OCI-LY7 (cell line): Measurements from ENCODE around the gene BOK. TPM values are rescaled to one million over a fixed set of nuclear protein-coding genes. Genes with fewer than 3 reads are reported as not detected.

Experiments
- BruUV-seq: library from RNA; stranded (reverse); fragments of 400-500 nt; replicated peaks from 2 replicates; lab custom pipeline; 2021; lab: Mats Ljungman, UMichigan
- CTCF ChIA-PET: fragments of 300-600 bp; sonication (Branson Sonifier 250); formaldehyde crosslinking; loops from one replicate; lab custom pipeline; 2022; ENCODE audit warnings: antibody characterized with exemption; ENCODE audit not compliant: unreplicated experiment; lab: Charles Lee
- POLR2A ChIA-PET: fragments of 300-600 bp; sonication (Branson Sonifier 250); formaldehyde crosslinking; loops from one replicate; lab custom pipeline; 2022; ENCODE audit warnings: antibody characterized with exemption; lab: Charles Lee
- DNase-seq: peaks from one replicate; pipeline ENCODE4 v3.0.0-alpha.2; 2015; ENCODE audit warnings: low spot score
- H2AFZ ChIP-seq: fragments of 200-600 bp; sonication (generic), shearing (Covaris generic); 2 replicates; pipeline ENCODE4 v1.6.1; 2014; ENCODE audit warnings: mild to moderate bottlenecking, antibody characterized with exemption, low read length, moderate library complexity
- H3K27ac ChIP-seq: fragments of 200-600 bp; sonication (generic); 2 replicates; pipeline ENCODE4 v1.5.1; 2014; ENCODE audit warnings: mixed run types, low read depth, mild to moderate bottlenecking, moderate library complexity, low read length, inconsistent platforms; ENCODE audit not compliant: poor library complexity, severe bottlenecking
- H3K36me3 ChIP-seq: fragments of 200-600 bp; sonication (generic); 2 replicates; pipeline ENCODE4 v1.6.1; 2014; ENCODE audit warnings: mild to moderate bottlenecking, antibody characterized with exemption, low read length, moderate library complexity, mixed read lengths; ENCODE audit not compliant: insufficient read depth
- H3K4me1 ChIP-seq: fragments of 200-600 bp; sonication (generic); 2 replicates; pipeline ENCODE4 v1.5.1; 2014; ENCODE audit warnings: mild to moderate bottlenecking, low read length; ENCODE audit not compliant: insufficient read depth, poor library complexity, severe bottlenecking
- H3K4me2 ChIP-seq: fragments of 200-600 bp; sonication (generic); 2 replicates; pipeline ENCODE4 v1.6.1; 2014; ENCODE audit warnings: mild to moderate bottlenecking, low read length
- H3K4me3 ChIP-seq: fragments of 200-600 bp; sonication (generic); 2 replicates; pipeline ENCODE4 v1.5.1; 2014; ENCODE audit warnings: mild to moderate bottlenecking, low read depth, low read length; ENCODE audit not compliant: poor library complexity, severe bottlenecking
- H3K79me2 ChIP-seq: fragments of 200-600 bp; sonication (generic); 2 replicates; pipeline ENCODE4 v1.6.1; 2016; ENCODE audit warnings: low read depth, mild to moderate bottlenecking, low read length, moderate library complexity, mixed read lengths; ENCODE audit not compliant: insufficient read depth
- H3K9me2 ChIP-seq: fragments of 200-600 bp; sonication (generic); 2 replicates; pipeline ENCODE4 v1.6.1; 2016; ENCODE audit warnings: mild to moderate bottlenecking, low read length, mixed read lengths; ENCODE audit not compliant: insufficient read depth
- H3K9me3 ChIP-seq: fragments of 200-600 bp; sonication (generic); 2 replicates; pipeline ENCODE4 v1.6.1; 2014; ENCODE audit warnings: mild to moderate bottlenecking, mixed run types, low read length, mixed read lengths
- H4K20me1 ChIP-seq: fragments of 200-600 bp; sonication (generic); 2 replicates; pipeline ENCODE4 v1.6.1; 2014; ENCODE audit warnings: mild to moderate bottlenecking, antibody characterized with exemption, low read length, moderate library complexity, mixed read lengths; ENCODE audit not compliant: insufficient read depth
- EZH2phosphoT487 ChIP-seq: fragments of 200-600 bp; sonication (generic); IDR thresholded peaks from 2 replicates; pipeline ENCODE4 v1.6.1; 2018; ENCODE audit warnings: low read depth, borderline replicate concordance, mild to moderate bottlenecking, mixed run types, antibody characterized with exemption, low read length, moderate library complexity, mixed read lengths
- intact Hi-C: fragments of 100-400 bp; cut with micrococcal nuclease; formaldehyde crosslinking; loops from one replicate; pipeline ENCODE4 v1.10.0; 2022; ENCODE audit not compliant: unreplicated experiment
- total RNA-seq, 2 experiments: library from RNA; depleted of rRNA in 1 of 2; stranded (reverse); fragments of >200 nt in 1 of 2; shearing (Covaris generic) in 1 of 2; gene quantifications; 2 replicates each; pipeline ENCODE4 v1.2.3, GENCODE V29; 2014 to 2022
- TF ChIP-seq, protein P1 (sequence below): fragments of 200-600 bp; sonication (generic); conservative IDR thresholded peaks from 2 replicates; pipeline ENCODE4 v1.5.1; 2014; ENCODE audit warnings: mild to moderate bottlenecking, antibody characterized with exemption, low read length, moderate library complexity, mixed read lengths

The BOK gene
- total RNA-seq, 2 experiments from 2014 or later: not detected

DNA sequence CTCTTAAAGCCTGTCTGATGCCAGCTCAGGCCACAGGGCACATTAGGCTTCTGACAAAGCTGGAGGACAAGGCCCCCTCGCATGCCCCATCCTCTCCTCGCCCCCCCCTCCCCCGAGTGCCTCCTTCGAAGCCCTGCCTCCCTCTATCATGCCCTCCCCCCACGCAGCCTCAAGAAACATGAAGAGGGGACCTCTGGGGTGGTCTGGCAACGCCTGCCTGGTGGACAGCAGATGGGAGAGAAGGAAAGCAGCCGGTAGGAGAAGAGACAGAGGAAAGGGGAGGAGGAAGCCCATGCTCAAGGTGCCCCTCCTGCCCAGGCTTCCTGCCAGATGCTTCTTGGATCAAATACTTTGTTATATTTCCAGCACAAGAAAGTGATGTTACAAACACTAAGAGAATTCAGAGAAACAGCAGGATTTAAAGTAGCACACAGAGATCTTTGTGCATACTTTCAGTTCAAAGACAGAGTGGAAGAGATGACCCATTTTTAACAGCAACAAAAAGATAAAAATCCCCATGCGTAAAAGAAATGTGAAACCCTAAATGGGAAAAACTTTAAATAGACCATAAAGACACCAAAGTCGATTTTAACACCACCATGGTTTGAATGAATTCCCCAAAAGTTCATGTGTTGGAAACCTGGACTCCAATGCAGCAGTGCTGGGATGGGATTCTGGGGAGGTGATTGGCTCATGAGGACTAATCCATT is 19.0 kb downstream of the BOK start:
- intact Hi-C loops: no loop called here
- H3K4me2 ChIP-seq: no peak overlapping the region
- BruUV-seq: no TSS peak
- DNase-seq: no peak
- H3K9me3 ChIP-seq: no peaks in the 10 kb centered on the region
- H3K4me3 ChIP-seq: no peak overlapping the region
- POLR2A ChIA-PET: no interaction called here
- H3K4me1 ChIP-seq: no peaks in the 10 kb centered on the region
- no peak overlapping the region for H2AFZ ChIP-seq
- H3K79me2 ChIP-seq: no peaks in the 10 kb centered on the region
- CTCF ChIA-PET: no interaction called here
- no peak overlapping the region for H3K27ac ChIP-seq
- H3K9me2 ChIP-seq: no peaks in the 10 kb centered on the region
- TF ChIP-seq, protein P1, sequence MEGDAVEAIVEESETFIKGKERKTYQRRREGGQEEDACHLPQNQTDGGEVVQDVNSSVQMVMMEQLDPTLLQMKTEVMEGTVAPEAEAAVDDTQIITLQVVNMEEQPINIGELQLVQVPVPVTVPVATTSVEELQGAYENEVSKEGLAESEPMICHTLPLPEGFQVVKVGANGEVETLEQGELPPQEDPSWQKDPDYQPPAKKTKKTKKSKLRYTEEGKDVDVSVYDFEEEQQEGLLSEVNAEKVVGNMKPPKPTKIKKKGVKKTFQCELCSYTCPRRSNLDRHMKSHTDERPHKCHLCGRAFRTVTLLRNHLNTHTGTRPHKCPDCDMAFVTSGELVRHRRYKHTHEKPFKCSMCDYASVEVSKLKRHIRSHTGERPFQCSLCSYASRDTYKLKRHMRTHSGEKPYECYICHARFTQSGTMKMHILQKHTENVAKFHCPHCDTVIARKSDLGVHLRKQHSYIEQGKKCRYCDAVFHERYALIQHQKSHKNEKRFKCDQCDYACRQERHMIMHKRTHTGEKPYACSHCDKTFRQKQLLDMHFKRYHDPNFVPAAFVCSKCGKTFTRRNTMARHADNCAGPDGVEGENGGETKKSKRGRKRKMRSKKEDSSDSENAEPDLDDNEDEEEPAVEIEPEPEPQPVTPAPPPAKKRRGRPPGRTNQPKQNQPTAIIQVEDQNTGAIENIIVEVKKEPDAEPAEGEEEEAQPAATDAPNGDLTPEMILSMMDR: no peak
- no peak for TF ChIP-seq EZH2phosphoT487
- peaks cover 25% of the 10 kb centered on the region for H3K36me3 ChIP-seq
- no peaks in the 10 kb centered on the region for H4K20me1 ChIP-seq

DNA sequence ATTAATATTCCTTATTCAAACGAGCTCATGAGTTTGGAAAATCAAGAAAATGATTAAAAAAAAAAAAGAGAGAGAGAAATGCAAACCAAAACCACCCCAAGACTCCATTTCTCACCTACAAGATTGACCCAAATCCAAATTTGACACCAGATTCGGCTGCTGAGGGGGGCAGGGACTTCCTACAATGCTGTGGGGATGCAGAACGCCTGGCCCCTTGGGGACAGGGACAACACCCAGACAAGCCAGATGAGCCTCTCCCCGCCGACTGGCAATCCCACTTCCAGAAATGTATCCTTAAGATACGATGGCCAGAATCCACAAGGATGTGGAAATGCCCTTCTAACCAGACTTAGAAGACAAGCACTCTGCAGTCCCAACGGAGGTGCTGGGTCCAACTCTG is 20.7 kb downstream of the BOK start:
- Histone ChIP-seq H3K9me2 (no peaks in the 10 kb centered on the region), H2AFZ (no peak overlapping the region), H3K36me3 (peaks cover 42% of the 10 kb centered on the region), H3K9me3 (no peaks in the 10 kb centered on the region), H4K20me1 (no peaks in the 10 kb centered on the region), H3K4me3 (no peak overlapping the region), H3K79me2 (no peaks in the 10 kb centered on the region), H3K4me2 (no peak overlapping the region), H3K4me1 (no peaks in the 10 kb centered on the region), H3K27ac (no peak overlapping the region)
- CTCF ChIA-PET: no interaction called here
- POLR2A ChIA-PET: no interaction called here
- BruUV-seq: no TSS peak
- intact Hi-C loops: no loop called here
- no peak for DNase-seq
- TF ChIP-seq, protein P1: no peak
- no peak for TF ChIP-seq EZH2phosphoT487

DNA sequence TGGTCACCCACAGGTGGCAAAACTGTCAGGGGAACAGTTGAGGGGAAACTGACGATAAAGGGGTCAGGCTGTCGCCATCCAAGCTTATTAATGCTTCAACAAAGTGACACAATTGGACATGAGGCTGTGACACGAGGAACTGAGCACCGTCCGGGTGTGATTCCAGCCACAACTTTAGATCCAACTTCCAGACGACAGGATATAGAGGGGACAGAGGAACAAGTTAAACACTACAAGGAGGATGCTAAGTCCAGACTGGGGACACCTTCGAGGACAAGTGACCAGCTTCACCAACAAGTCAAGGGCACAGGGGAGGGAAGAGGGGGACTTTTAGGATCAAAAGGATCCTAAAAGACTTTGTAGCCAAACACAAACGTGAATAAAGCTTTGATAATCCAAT is 23.8 kb downstream of the BOK start:
- Histone ChIP-seq H3K9me3 (peaks cover 15% of the 10 kb centered on the region), H3K4me3 (no peak overlapping the region), H3K4me1 (no peaks in the 10 kb centered on the region), H3K9me2 (no peaks in the 10 kb centered on the region), H3K36me3 (peaks cover 62% of the 10 kb centered on the region), H3K4me2 (no peak overlapping the region), H2AFZ (no peak overlapping the region), H3K27ac (no peak overlapping the region), H3K79me2 (no peaks in the 10 kb centered on the region), H4K20me1 (no peaks in the 10 kb centered on the region)
- ChIA-PET POLR2A (no interaction called here), CTCF (no interaction called here)
- TF ChIP-seq, protein P1: no peak
- TF ChIP-seq EZH2phosphoT487: no peak
- intact Hi-C loops: no loop called here
- BruUV-seq: no TSS peak
- DNase-seq: no peak
